Omental fat pad (tissue), 4 donors: Measurements from ENCODE around the gene TGFA. TPM values are rescaled to one million over a fixed set of nuclear protein-coding genes. Genes with fewer than 3 reads are reported as not detected.

Experiments used
- ATAC-seq: fragments of 150-250 bp; one replicate; pipeline ENCODE4 v1.9.1; 2016; ENCODE audit warnings: mild to moderate bottlenecking, moderate library complexity; ENCODE audit not compliant: low FRiP score
- DNase-seq: peaks from one replicate; pipeline ENCODE4 v3.0.0-alpha.2; 2019; ENCODE audit warnings: low spot score
- total RNA-seq, 4 donors: library from RNA; depleted of rRNA; stranded (reverse); fragments of >200 nt; gene quantifications; one replicate each; pipeline ENCODE4 v1.1.0, GENCODE V29; 2016
- TF ChIP-seq, protein P1 (sequence below), 3 donors: fragments of 450-650 bp; IDR thresholded peaks; one replicate each; pipeline ENCODE4 v1.5.1; 2016 to 2017; ENCODE audit warnings: antibody characterized with exemption in 3 of 3, mild to moderate bottlenecking in 3 of 3, moderate library complexity in 2 of 3

TGFA gene
- total RNA-seq, 4 donors from 2014 or later: 1.2 to 4.3 (median 1.9) TPM

DNA sequence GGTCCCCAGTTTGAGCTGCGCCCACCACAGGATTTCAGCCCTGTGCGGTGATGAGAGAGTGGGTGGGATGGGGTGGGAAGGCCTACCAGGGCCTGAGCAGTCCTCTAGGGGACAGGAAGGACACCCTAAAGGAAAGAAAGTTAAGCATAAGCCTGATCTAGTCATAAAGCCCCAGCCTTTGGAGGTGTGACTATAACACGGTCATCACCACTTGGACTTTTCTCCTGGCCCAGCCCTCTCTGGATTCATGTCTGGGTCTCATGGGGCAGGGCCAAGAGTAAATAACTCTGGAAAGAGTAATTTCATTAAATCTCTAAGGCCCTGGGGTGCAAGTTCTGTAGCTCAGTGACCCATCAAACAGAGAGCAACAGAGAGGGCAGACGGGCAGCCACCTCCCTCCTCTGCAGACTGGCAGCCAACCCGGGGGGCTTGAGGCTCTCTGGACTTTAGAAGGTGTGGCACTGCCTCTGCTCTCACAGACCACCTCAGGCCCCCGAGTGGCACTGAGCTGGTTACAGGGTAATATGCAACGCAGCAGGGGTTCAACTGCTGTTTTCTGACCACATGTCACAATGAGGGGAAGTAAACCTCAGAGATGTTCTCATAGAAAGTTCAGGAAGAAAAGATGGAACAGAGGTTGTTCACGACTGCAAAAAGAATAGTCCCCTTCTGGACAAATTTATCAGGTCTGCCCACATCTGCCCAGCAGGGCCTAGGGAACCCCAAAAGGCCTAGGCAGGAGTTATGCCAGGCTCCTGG lies 41.5 kb downstream of the TGFA start:
- ATAC-seq (no peak), DNase-seq (no peak)
- TF ChIP-seq, protein P1, sequence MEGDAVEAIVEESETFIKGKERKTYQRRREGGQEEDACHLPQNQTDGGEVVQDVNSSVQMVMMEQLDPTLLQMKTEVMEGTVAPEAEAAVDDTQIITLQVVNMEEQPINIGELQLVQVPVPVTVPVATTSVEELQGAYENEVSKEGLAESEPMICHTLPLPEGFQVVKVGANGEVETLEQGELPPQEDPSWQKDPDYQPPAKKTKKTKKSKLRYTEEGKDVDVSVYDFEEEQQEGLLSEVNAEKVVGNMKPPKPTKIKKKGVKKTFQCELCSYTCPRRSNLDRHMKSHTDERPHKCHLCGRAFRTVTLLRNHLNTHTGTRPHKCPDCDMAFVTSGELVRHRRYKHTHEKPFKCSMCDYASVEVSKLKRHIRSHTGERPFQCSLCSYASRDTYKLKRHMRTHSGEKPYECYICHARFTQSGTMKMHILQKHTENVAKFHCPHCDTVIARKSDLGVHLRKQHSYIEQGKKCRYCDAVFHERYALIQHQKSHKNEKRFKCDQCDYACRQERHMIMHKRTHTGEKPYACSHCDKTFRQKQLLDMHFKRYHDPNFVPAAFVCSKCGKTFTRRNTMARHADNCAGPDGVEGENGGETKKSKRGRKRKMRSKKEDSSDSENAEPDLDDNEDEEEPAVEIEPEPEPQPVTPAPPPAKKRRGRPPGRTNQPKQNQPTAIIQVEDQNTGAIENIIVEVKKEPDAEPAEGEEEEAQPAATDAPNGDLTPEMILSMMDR (IDR thresholded peaks at IDR 0.05): no peak

DNA sequence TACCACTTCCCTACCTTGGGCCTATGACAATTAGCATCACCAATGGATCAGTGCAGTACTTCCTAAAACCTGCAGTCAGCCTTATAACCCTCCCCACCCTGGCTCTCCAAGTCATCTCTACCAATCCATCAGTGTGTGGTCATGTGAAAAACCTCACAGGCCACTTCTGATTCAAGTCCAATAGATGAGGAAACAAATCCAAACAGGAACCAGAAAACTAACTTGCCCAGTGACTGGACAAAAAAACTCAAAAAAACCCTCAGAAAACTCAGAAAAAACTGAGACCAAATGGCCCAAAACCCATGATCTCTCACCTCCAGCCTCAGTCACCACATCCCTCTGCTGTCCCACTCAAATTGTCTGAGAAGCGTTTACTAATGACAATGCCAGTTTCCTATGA lies 43.3 kb downstream of the TGFA start:
- TF ChIP-seq, protein P1 (IDR thresholded peaks at IDR 0.05): no peak
- DNase-seq (no peak), ATAC-seq (no peak)

DNA sequence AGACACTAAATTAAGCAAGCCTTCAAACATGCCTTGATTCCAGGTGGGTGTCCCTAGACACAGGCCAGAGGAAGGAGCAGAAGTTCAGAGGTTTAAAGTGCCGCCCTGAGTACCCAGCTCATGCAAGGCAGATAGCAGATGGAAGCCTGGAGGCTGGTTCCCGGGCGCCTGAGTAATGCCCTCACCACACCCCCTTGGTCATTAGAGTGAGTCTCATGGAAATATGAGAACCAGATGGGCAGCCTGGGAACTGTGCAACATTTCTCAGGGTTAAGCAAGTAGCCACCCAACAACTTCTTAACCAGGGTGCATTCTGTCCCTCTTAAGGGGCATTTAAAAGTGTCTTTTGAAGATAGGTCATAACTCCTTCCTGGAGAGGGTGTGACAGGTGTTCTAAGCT lies 44.1 kb downstream of the TGFA start:
- TF ChIP-seq, protein P1 (IDR thresholded peaks at IDR 0.05): no peak
- ATAC-seq (no peak), DNase-seq (no peak)

DNA sequence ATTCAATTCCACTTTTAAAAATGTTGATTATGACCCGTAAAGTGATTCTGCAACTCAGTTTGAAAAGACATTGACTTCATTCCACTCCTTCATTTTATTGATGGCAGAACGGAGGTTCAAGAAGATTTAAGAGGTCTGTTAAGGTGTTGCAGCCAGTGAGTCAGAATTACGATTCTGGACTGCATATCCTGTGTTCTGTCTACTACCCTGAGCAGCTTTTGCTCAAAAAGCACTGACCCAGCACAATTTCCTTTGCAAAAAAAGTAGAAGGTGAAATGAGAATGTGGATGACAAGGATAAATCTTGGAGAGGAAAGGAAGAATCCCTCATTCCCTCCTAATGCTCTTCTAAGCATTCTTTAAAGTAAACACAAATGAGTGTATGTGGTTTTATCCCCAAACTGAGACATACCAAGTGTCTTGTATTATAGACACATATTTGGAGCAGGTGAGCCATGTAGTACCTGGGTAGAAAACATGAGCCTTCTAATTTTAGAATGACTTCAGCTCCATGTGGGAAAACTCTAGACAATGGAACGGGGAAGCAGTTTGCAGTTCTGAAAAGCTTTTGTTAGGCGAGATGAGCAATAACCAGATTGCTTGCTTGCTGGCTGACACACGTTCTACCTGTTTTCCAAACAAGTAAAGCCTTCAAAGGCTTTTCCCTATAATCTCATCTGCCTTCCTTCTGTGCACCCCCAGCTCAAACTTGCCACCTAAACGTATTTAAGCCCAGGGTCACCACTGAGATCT lies 44.7 kb downstream of the TGFA start:
- ATAC-seq (no peak), DNase-seq (no peak)
- TF ChIP-seq, protein P1 (IDR thresholded peaks at IDR 0.05): no peak

DNA sequence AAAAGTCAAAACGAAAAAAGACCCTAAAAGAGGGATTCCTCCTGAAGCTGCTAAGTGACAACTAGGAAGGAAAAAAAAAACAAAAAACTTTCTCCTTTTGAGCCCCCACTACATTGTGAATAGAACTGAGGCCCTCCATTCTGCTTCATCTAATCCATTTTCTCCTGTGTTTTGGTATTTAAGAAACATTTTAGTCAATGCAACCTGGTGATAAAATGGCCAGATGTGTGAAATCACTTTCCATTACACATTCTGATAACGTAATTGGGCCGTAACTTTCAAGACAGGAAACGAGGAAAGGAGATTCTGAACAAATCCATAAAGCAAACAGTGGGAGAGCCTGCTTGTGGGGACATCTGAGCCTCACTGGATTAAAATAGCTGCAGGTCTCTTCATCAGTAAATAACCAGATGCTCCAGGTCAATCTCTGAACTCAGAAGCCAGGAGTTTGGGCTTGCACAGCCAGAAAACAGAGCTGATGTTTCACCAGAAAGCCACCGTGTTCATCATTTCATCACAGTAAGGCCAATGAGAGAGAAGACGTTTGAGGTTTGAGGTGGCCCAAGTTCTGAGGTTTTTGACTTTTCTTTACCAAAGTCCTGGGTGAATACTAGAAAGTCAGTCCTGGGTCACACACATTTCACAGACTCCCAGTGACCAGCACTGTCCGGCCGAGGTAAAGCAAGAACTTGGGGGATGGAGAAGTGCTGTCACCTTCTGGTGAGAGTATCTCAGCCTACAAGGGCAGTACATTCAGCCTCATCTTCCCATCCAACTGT lies 47.8 kb downstream of the TGFA start:
- ATAC-seq: no peak
- TF ChIP-seq, protein P1 (IDR thresholded peaks at IDR 0.05): no peak

DNA sequence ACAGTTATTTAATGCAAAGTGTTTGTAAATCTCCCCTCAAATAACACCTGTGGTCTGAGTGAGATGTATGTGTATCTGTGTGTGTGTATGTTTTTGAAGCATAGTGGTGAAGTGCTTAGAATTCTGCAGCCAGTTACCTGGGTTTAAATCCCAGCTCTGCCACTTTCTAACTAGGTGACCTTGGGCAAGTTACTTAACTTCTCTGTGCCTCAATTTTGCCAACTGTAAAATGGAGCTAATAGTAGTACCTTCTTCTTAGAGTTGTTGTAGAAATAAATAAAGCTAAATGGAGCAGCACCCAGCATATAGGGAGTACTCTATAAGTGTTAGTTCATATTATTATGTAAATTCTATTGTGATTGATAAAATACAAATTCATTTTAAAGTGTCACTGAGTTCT lies 48.9 kb downstream of the TGFA start:
- no peak for DNase-seq
- no peak for ATAC-seq
- TF ChIP-seq, protein P1 (IDR thresholded peaks at IDR 0.05): no peak

More for the DNA sequence above, 47.8 kb downstream of the TGFA start:
- no peak for DNase-seq
